HG03521 (cell line): ENCODE measurements around the gene LOC128125822.
"Not testable (repeated sequence)": the region's sequence is repeated elsewhere in the genome, so short reads cannot be mapped to it uniquely, and the experiment has no call there.

Experiments used
- ATAC-seq: cut with Tn5 transposase; IDR thresholded peaks from one replicate; pipeline ENCODE4 v1.9.1; 2021; ENCODE audit warnings: mild to moderate bottlenecking, moderate library complexity; ENCODE audit not compliant: unreplicated experiment

Gene LOC128125822

DNA sequence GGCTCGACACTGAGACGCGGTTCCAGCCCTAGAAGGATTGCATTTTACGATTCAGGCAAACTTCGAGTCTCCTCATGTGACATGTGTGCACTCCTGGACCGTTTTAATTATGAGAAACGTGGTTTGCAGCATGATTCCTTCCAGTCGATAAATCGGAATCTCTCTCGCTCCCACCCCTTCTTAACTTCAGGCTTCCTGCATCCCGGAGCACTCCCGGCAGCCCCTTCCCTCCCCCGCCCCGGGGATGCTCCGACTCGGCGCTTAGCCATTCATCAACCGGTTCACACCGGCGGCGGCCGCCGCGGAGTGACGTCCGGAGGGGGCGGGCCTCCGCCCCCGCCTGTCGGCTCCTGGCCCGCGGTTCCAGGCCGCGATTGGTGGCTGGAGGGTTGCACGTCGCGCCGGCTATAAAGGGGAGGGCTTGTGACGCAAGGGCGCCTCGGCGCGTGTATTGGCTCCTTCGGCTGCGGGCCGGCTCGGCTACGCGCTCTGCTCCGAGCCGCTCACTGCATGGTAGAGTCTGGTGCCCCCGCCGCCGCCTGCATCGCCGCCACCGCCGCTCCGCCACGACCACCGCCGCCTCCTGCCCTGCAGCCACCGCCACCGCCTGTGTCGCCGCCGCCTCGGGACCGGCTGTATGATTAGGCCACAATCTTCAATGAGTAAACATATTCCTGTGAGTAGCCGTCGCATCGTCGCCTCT is at the start of gene LOC128125822, which contains the start of gene PTP4A1:
LOC128125822 (plus strand) TSS at position 437 of the 703 bp plus-strand sequence.
PTP4A1 (plus strand) TSS at position 437 of the 703 bp plus-strand sequence. CDS start 4,401 bp downstream, outside the sequence.
- peak; percentile 91 for ATAC-seq

- not testable (repeated sequence) for ATAC-seq
Measured at GRCh38 chr6:63522911-63523287, 49.4 kb upstream of the LOC128125822 start.

DNA sequence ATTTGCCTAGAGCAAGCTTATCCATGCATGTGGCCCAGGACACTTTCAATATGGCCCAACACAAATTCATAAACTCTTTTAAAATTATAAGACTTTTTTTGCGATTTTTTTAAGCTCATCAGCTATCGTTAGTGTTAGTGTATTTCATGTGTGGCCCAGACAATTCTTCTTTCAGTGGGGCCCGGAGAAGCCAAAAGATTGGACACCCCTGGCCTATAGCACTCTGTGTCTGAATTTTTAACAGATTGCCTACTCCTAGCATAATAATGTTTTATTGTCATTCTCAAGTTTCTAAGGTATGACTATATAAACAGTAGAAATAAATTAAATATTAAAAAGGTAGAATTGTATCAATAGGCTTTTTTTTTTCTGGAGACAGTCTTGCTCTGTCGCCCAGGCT is 48.6 kb upstream of the LOC128125822 start:
- no peak for ATAC-seq

DNA sequence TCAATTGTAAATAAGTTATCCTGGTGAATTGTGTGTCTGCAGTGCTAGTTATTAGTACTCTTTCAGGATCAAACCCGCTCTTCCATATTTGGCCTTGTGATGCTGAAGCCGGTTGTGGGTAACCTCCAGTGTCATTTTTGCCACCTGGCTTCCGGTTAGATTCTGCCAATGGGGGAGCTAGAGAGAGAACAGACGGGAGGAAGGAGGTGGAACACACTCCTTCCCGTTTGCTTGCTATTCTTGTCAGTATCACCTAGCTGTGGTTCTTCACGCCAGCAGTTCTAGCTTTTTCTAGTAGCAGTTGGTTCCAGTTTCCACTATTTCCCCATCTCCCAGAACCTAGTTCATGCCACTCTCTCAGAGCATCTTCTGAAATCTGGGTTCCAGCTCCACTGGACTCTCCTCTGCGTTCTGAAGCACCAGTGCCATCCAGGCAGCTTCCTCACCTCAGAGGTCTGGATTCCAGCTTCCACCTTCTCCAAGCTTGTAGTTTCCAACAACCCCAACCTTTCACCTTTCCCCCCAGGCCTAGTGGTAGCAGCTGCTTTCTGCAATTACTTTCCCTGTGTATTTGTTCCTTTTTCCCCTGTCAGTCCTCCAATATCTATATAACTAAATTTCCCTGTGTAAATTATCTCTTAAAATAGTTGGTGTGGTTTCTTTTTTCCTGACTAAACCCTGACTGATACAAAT is 46.9 kb upstream of the LOC128125822 start:
- no peak for ATAC-seq

DNA sequence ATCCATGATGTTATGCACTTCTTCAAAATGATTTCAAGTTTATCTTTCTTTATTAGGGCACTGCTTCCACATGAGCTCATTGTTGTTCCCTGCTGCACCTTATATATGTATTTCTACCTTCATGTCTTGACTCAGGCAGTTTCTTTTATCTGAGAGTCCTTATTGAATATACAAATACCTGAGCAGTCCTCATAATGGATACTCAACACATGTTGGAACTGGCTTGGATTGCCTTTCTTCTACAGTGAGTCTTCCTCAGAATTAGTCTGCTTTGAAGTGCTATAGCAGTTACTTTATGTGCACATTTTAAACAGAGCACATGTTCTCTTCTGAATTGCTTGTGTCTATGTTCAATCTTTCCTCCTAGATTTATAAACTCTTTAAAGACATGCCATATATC is 45.3 kb upstream of the LOC128125822 start:
- no peak for ATAC-seq

DNA sequence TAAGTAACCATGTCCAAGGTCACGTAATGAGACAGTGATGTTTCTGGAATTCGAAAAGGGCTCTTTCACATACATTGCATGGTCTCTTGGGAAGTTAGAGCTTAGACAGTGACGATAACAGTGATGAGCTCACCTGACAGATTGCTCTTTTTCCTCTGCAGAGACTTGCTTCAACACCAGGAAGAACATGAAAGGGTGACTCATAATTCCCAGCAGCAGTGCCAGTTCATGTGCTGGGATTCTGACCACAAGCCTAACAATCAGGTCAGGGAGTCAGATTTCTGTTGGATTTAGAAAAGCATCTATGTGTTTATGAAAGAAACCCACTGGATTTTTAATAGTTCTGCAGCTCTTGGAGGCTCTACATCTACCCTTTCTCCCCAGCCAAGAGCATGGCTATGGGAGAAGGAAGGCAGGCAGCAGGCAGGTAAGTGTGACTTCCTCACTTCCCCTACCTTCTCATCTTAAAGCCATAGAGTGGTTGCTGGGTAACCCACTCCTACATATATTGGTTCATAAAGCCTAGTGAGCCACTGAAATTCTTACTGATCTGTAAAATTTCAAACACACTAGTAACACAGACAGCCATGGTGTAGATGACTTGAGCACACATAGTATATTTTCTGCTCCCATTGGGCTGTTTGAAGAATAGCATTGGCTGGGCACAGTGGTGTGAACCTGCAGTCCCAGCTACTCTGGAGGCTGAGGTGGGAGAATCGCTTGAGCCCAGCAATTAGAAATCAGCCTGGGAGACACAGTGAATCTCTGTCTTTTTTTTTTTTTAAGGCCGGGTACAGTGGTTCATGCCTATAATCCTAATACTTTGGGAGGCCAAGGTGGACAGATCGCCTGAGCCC is 44.4 kb upstream of the LOC128125822 start:
- ATAC-seq = no peak

- ATAC-seq = no peak
Measured at GRCh38 chr6:63529498-63529897, 42.8 kb upstream of the LOC128125822 start.

- ATAC-seq = no peak
Measured at GRCh38 chr6:63530182-63530581, 42.1 kb upstream of the LOC128125822 start.

GRCh38 chr6:63530991-63531390 is 41.3 kb upstream of the LOC128125822 start:
- no peak for ATAC-seq

DNA sequence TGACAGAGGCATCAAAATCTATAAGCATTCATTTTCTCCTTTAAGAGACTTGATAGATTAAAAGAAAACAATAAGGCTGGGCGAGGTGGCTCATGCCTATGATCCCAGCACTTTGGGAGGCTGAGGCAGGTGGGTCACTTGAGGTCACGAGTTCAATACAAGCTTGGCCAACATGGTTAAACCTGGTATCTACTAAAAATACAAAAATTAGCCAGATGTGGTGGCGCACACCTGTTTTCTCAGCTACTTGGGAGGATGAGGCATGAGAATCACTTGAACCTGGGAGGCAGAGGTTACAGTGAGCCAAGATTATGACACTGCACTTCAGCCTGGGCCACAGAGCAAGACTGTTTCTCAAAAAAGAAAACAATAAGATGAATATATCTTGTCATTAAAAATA is 39.3 kb upstream of the LOC128125822 start:
- ATAC-seq = no peak

DNA sequence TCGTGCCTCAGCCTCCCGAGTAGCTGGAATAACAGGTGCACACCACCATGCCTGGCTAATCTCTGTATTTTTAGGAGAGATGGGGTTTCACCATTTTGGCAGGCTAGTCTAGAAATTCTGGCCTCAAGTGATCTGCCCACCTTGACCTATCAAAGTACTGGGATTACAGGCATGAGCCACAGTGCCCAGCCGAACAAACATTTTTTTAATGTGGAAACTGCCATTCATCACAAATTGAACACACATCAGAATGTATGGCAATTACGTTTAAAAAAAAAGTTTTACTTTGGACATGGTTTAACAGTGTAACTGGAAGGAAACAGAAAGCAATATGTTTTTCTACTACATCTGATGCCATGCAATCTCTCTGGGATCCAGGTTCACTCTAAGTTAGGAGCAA is 38.3 kb upstream of the LOC128125822 start:
- no peak for ATAC-seq

GRCh38 chr6:63537201-63537958 is 34.9 kb upstream of the LOC128125822 start:
- no peak for ATAC-seq

GRCh38 chr6:63537959-63538300 is 34.4 kb upstream of the LOC128125822 start:
- ATAC-seq = no peak

DNA sequence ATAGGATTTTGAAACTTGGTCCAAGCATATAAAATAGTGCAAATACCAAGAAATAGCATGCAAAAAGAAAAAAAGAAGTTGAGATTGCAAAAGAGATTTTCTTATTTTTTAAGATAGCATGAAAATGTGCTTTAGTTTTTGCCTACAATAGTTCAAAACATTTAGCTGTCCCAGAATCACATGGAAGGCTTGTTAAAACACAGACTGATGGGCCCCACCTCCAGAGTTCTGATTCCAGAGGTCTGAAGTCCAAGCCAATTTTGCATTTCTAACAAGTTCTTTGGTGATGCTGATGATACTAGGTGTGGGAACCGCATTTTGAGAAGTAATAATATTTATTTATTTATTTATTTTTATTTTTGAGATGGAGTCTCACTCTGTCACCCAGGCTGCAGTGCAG is 33.7 kb upstream of the LOC128125822 start:
- ATAC-seq = no peak

DNA sequence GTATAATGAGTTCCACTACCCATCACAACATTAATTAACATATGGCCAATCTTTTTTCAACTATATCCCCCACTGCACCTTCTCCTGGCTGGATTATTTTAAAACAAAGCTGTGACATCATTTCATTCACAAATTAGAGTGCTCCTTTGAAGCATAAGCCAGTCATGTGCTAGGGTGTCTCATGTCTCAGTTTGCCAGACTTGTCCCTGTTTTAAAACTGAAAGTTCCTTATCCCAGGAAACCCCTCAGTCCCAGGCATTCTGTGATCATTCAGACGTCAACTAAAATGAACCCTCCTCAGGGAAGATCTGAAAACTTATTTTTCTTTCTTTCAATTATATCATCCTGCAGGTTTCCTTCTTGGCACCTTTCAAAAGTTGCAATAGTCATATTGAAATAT is 29.3 kb upstream of the LOC128125822 start:
- no peak for ATAC-seq

DNA sequence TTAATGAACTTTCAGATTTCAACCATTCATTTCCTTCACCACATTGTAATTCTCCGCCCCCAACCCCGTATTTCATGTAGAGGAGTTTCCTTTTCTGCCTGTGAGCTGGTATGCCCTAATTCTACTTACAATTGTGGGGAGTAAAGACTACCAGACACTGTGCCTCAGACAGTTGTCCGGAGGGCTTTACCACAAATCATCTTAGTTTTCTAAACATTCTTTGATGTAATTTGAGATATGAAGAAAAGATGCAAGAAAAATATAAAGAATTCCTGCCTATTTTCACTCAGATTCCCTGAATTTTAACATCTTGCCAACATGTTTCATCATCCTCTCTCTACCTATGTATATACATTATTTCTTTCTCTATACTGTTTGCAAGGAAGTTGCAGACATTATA is 28.3 kb upstream of the LOC128125822 start:
- ATAC-seq = no peak

DNA sequence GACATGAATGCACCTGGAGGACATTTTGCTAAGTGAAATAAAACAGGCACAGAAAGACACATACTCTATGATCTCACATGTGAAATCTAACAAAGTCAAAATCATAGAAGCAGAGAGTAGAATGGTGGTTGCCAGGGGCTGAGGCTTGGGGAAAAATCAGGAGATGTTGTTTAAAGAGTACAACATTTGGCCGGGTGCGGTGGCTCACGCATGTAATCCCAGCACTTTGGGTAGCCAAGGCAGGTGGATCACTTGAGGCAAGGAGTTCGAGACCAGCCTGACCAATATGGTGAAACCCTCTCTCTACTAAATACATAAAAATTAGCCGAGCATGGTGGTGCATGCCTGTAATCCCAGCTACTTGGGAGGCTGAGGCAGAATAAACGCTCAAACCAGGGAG is 26.0 kb upstream of the LOC128125822 start:
- ATAC-seq = no peak

GRCh38 chr6:63546697-63547096 is 25.6 kb upstream of the LOC128125822 start:
- ATAC-seq = no peak

DNA sequence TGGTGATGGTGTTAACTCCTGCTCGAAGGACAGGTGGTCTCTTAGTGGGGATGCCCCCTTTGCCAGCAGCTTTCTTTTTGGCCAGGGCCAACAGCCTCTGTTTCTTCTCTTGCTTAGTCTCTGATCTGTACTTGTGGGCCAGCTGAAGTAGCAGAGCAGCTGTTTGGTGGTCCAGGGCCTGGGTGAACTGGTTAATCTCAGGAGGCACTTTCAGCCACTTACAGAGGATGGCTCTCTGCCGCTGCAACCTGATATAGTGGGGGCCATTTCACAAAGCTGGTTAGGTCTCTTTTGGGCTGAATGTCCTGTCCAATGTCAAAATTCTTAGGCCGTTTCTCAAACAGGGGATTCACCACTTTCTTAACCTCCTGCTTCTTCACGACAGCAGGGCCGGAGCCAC is 23.2 kb upstream of the LOC128125822 start:
- no peak for ATAC-seq

GRCh38 chr6:63553208-63553607 is 19.1 kb upstream of the LOC128125822 start:
- ATAC-seq = peak; percentile 98

- no peak for ATAC-seq
Measured at GRCh38 chr6:63553900-63554299, 18.4 kb upstream of the LOC128125822 start.
